SKM-1 treated with dmso at 0.1 percent for 144 hours (cell line): Measurements from ENCODE around the gene ADAMTS15.

Source experiments
- DNase-seq: peaks from one replicate; lab custom pipeline; 2025; ENCODE audit not compliant: unreplicated experiment; lab: John Stamatoyannopoulos, UW

ADAMTS15 gene, protein sequence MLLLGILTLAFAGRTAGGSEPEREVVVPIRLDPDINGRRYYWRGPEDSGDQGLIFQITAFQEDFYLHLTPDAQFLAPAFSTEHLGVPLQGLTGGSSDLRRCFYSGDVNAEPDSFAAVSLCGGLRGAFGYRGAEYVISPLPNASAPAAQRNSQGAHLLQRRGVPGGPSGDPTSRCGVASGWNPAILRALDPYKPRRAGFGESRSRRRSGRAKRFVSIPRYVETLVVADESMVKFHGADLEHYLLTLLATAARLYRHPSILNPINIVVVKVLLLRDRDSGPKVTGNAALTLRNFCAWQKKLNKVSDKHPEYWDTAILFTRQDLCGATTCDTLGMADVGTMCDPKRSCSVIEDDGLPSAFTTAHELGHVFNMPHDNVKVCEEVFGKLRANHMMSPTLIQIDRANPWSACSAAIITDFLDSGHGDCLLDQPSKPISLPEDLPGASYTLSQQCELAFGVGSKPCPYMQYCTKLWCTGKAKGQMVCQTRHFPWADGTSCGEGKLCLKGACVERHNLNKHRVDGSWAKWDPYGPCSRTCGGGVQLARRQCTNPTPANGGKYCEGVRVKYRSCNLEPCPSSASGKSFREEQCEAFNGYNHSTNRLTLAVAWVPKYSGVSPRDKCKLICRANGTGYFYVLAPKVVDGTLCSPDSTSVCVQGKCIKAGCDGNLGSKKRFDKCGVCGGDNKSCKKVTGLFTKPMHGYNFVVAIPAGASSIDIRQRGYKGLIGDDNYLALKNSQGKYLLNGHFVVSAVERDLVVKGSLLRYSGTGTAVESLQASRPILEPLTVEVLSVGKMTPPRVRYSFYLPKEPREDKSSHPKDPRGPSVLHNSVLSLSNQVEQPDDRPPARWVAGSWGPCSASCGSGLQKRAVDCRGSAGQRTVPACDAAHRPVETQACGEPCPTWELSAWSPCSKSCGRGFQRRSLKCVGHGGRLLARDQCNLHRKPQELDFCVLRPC

DNA sequence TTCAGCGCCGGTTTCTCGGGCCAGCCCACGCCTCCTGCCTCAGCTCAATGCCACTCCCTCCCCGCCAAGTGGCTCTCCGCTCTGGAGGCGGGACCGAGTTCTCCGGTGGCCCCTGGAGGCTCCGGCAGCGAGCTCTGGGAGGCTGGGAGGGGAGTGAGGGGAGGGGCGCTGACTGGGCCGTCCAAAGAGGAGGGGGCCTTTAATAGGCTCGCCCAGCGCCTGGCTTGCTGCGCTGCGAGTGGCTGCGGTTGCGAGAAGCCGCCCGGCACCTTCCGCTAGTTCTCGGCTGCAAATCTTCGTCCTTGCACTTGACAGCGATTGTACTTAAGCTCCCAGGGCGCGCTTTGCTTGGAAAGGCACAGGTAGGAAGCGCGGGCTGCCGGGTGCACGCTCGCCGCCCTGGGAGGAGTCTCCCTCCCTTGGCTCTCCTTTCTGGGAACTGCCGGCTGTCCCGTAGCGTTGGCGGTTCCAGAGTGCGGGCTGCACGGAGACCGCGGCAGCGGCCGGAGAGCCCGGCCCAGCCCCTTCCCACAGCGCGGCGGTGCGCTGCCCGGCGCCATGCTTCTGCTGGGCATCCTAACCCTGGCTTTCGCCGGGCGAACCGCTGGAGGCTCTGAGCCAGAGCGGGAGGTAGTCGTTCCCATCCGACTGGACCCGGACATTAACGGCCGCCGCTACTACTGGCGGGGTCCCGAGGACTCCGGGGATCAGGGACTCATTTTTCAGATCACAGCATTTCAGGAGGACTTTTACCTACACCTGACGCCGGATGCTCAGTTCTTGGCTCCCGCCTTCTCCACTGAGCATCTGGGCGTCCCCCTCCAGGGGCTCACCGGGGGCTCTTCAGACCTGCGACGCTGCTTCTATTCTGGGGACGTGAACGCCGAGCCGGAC is at the start of gene ADAMTS15:
ADAMTS15 (plus strand) TSS at position 230 of the 894 bp plus-strand sequence; CDS start at position 559, 329 bp downstream.
- DNase-seq = no peak

DNA sequence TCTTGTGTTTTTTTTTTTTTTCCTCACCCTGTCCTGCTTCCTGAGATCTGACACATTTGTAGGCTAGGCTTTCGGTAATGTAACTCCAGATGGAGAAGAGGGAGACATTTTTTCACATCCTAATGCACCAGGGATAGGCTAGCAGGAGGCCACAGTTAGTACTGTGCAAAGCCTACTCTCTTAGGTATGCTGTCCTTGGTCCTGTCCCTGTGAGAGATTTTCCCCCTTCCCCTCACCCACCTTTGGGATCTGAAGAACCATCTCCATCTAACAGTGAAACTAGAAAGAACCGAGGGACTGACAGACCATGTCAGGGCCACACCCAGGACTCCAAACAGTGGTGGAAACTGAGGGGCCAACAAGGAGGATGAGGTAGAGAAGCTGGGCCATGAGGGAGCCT is 49.2 kb upstream of the ADAMTS15 start:
- no peak for DNase-seq

DNA sequence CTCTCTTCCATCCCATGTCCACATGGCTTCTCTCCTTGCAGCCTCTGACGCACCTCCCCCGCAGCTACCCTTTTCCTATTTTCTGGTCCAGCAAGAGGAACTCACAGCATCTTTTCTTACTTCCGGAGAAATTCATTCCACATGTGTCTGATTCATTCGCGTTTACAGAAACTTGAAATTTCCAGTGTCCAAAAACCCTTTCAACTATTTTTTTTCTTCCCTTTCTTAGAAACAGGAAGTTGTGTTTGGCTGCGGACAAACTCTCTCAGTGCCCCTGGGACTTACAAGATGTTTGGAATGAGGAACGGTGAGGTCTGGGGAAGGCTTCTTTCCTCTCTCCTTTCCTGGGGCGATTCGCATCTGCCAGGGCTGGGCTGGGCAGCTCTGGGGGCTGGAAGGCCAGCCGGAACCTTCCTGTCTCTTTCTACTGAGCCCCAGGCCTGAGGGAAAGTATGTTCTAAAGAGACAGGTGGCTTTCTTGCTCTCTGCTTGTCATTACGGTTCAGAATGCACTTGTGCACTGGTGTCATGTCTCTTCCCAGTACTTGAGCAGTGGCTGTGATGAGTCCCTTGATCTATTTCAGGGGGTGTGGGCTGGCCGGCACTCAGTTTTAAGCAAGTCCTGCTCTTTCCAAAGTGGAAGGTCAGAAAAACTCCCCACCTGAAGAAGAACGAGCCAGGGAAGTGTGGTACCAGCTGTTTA is 47.5 kb upstream of the ADAMTS15 start:
- peak; percentile 53 for DNase-seq

DNA sequence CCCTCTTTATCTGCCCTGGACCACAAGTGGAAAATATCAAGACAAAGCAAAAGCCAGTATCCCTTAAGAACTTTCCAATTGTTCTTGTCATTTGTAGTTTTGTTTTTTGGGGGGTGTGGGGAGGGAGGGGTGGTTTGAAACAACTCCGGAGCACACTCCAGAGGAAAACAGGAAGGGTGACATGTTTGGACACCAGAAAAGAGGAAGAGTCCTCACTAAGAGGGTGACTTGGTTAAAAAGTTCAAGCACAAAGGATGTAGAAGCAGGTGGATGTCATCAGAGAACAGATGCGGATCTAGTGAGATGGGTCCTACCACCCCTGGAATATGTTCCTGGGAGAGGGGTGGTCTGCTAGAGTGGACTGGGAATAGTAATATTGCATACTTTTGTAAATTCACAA is 45.9 kb upstream of the ADAMTS15 start:
- peak; percentile 23 for DNase-seq

DNA sequence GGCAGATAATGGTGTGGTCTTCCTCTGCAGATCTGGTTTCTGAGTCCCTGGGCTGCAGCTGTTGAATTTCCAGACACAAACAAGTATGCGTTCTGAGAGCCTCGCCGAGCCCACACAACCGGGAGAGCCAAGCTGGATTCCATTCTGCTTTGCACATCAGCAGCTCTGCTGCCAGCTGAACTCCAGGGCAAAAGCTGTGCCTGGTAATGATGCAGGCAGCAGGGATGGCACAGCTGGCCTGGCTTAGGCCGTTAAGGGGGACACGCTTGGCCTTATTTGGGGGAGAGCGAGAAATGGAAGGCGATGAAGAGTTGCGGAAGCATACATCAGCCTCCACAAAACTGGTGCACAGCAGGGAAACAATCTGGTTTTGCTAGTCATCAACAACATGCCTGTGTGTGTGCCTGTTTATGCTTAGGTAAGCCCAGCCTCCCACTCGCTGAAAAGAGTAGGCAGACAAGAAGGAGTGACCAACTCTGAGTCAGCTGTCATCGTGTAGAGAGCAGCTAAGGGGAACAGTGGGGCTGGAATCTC is 45.1 kb upstream of the ADAMTS15 start:
- DNase-seq = no peak

DNA sequence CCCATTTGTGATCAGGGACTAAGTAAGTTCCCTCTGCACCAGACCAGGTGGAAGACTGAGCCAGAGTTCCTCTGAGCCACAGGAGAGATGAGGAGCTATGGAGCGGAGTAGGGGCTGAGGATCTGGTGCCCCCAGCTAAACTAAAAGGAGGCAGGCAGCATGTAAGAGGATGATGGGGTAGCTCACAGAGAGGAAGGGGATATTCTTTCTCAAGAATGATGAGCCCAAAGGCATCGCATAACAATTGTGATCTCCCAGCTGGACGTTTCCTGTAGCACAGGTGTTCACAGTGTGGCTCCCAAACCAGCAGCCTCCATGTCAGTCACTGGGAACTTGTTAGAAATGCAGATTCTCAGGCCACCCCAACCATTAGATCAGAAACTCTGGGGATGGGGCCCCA is 44.5 kb upstream of the ADAMTS15 start:
- DNase-seq = no peak

DNA sequence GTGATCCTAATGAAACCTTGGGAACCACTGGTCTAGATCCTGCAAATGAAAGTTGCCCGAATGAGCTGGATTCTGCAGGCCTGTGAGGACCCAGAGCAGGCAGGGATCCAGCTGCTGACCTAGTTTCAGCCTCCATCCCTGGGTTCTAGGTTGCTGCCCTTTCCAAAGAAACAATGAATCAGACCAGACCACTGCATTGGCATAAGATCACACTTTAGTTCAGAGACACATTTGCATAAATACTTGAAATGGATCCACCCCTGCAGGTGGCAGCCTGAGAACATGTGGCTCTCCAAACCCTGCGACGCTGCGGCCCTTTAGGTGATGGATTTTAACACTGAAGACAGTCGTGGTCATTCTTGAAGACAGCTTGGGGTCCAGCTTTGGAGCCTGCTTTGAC is 43.7 kb upstream of the ADAMTS15 start:
- DNase-seq = no peak

DNA sequence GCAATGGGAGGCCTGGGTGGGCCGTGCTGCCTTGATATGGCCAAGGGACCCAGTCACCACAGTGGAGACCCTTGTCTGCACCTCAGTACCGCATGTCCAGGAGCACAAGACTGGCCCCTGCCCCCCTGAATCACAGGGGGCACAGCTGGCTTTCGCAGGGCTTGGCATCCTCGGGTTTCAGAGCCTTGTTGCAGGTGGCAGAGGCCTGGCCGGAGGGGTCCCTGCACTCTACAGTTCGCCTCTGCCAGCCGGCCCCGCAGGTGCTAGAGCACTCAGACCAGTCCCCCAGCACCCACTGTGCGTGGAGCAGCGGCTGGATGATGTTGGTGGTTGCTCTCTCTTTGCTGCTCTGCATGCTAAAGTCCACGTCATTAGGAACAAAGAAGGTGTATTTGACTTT is 43.0 kb upstream of the ADAMTS15 start:
- DNase-seq = no peak

DNA sequence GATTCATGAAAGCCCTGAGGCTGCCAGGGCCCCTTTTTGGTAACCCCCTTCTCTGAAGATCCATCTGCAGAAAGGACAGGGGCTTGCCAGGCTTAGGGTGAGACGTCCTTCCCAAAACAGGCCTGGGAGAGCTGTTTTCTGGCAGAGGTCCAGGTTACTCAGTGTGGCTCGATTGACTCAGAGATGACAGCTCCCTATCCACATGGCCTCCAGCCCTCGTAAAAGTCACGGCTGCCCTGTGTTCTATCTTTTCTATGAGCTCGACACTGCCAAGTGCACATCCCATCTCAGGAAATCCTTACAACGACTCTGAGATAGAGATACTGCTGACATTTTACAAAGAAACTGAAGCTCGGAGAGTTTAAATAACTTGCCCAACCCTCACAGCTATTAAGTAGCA is 40.5 kb upstream of the ADAMTS15 start:
- no peak for DNase-seq

DNA sequence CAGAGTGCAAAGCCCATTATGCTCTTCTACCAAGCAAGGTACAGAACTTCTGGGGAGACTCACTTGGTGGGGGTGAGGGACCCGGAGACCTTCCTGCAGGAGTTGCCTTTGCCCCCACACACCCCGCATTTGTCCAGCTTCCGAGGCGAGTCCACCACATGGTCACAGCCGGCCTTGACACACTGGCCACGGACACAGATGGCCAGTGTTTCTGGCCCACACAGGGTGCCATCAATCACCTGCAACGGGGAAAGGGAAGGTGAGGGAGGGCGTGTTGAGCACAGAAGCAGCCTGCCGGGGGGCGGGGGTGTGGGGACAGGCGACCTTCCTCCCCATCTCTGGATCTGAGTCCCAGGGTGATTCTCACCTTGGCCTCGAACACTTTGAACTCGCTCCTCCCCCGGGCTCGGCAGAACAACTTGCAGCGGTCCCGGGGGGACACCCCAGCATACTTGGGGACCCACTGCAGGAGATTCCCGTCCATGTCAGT is 40.0 kb upstream of the ADAMTS15 start:
- DNase-seq = no peak

DNA sequence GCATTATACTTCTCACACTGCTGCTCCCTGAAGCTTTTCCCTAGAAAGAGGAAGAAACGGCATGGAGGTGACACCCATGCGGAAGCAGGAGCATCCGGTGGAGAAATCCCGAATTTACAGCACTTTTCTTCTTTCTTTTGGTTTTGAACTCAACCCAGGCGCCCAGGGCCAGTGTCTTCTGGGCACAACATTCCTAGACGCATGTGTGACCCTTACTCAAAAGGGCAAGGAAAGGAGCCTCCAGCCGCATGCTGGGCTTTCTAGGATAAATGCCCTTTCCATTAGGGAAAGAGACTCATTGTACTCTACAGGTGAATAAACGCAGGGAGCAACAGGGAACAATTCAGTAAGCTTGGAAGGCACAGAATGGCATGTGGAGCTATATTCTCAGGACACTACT is 39.5 kb upstream of the ADAMTS15 start:
- DNase-seq = no peak

DNA sequence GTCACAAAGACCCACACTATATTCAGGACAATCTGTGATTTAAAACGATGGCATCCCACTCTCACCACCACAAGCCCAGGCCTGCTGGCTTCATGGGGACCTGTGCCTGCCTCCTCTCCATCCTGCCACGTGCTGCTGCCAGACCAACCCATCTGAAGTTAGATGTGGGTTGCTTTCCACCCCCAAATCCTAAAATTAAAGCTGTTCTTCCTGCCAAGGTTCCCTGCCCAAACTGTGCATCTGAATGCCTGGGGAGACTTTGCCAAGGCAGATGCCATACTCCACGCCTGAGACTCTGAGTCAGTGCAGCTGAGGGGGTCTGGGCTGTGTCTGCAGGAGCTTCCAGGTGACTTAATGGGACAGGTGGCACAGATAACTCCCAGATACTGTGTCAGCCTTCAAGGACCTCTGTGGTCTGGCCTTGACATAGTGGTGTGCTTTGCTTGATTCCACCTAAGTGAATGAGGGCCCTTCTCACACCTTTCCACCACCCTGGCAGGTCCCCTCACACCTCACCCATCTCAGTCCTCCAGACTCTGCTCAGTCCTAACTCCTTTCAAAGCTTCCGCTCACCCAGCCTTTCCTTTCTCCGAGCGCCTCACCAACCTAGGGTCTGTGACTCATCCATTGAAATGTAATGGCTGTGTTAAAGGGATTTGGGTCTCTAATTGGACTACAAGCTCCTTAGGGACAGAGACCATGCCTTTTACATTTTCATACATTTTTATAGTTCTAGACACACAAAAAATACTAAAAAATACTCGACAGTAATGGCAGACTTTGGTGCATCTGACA is 38.7 kb upstream of the ADAMTS15 start:
- DNase-seq = no peak

DNA sequence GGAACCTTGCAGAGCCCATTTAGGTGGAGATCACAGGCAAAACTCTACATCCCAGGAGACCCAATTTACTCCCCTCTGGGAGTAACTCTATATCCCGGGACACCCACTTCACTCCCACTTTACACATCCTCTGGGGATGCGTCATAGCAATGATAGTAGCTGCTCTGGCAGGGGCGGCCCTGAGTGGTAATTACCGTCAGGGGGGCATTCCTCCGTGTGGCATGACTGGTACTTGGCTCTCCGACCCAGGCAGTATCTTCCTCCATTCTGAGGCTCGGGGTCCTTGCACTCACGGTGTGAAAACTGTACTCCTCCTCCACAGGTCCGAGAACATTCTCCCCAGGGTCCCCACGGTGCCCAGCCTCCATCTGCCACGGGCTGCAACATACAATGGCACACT is 37.2 kb upstream of the ADAMTS15 start:
- no peak for DNase-seq

DNA sequence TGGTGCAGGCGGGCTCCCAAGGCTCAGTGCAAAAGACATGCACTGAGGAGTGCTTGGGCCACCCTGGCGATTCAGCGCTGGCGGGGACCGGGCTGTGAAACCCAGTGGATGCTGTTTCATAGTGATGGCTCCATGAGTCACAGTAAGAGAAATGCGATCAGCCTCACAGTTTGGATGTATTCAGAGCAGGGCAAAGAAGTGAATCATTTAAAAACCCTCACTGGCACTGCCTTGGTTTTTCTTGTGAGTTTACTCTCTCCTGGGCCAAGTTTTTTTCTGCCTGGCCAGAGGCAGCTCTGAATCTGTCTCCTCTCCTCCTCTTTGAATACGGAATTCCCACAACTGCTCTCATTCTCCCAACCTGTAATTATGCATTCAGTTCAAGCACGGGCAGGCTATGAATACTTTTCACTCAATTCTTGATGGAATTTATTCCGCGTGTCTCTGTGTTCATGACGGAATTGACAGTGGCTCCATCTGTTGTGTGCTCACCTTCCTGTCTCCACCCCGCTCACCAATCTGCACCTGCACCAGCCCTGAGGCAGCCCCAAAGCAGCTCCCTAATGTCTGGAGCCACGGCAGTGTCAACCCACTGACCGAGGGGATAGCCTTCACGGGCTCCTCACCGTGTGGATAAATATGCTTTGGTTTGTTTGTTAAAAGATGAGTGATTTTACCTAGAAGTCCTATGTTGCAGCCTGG is 34.9 kb upstream of the ADAMTS15 start:
- no peak for DNase-seq

DNA sequence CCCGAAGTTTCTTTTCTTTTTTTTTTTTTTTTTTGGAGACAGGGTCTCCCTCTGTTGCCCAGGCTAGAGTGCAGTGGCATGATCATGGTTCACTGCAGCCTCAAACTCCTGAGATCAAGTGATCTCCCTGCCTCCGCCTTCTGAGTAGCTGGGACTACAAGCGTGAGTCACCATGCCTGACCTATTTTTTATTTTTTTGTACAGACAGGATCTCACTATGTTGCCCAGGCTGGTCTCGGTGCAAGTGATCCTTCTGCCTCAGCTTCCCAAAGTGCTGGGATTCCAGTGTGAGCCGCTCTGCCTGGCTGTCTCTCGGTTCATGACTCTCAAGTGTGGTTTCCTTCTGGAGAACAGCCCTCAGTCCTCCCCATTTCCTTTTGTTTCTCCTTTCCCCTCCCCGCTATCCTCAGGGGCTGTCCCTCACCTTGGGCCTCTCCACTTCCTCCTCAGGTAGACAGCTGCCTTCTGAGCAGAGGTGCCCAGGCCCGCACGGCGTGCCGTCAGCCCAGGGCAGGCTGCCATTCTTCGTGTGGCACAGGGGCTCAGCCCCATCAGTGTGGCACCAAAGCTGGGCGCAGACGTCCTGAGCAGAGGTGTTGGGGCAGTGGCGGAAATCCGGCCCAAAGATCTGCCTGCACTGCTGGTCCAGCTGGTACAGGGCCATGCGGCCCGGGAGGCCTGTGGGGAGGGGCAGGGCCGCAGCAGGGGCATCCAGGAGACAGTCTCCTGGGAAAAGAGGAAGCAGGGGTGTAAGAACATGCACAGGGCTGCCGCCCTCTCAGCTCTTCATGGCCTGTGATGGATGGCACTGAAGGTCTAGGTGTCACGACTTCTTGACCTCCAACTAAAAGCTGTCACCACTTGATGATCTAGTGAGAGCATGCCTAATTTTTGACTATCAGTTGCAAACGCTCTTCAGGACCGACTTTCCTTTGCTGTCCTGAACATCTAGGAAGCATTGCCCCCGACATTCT is 34.1 kb upstream of the ADAMTS15 start:
- no peak for DNase-seq

DNA sequence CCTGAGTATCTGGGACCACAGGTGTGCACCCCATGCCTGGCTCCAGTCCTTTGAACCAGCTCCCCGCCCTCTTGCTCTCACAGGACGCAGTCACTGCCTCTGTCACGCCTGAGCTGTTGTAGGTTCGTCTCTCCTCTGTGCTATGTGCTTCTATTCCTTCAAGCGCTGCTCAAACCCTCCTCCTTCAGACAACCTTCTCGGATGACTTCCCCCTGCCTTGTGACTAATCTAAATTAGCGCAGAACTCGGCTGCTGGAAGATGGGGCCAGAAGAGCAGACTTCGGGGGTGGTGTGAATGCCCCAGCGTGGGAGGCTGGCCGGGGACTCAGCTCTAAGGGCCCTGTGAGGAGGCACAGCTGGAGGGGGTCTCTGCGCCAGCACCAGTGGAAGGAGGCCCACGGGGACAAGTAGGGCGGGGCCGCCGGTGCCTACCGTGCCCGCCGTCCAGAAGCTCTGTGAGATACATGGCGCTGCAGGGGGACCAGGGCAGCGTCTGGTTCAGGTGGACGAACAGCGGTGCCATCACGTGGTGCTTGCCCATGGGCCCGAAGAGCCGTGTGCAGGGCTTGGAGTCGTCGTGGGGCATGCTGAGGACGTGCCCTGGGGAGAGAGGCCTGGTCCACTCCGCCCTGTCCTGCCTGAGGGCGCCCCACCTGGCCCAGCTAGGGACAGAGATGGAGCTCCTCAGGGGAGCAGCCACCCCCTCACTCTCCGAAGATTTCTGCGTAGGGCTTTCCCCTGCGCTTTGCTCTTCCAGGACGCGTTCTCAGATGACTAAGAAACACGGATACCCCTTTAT is 32.5 kb upstream of the ADAMTS15 start:
- DNase-seq = no peak

DNA sequence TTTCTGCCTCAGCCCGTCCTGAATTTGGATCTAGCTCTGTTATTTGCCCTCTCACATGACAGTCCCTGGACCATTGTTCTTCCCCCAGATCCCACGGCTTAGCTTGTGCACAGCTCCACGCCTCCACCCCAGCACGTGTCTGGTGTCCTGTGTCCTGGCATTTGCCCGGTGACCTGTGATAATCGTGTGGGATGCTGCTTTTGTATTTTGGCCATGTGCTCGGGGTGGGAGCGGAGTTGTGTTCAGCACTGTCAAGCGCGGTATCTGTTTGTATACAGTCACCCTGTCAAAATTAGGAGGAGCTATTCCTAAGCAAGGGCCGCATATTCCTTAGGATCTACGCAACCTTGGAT is 31.9 kb upstream of the ADAMTS15 start:
- no peak for DNase-seq
